Mesendoderm (in vitro differentiated cells): ENCODE data around the gene CHORDC1.

ENCODE experiments used
- DNase-seq: peaks from one replicate; pipeline ENCODE4 v3.0.0; 2013
- H2AK5ac ChIP-seq: 2 replicates; pipeline ENCODE4 v1.6.1; 2013; ENCODE audit warnings: low read length, inconsistent platforms
- H2BK120ac ChIP-seq: 2 replicates; pipeline ENCODE4 v1.6.1; 2013; ENCODE audit warnings: low read depth, mild to moderate bottlenecking, low read length, moderate library complexity, mixed read lengths
- H2BK15ac ChIP-seq: replicated peaks from 2 replicates; pipeline ENCODE4 v1.6.1; 2013; ENCODE audit warnings: low read depth, mild to moderate bottlenecking, moderate library complexity
- H2BK5ac ChIP-seq: 2 replicates; pipeline ENCODE4 v1.6.1; 2013; ENCODE audit warnings: low read length, inconsistent platforms
- H3K18ac ChIP-seq: 2 replicates; pipeline ENCODE4 v1.6.1; 2013; ENCODE audit warnings: mild to moderate bottlenecking, low read length, mixed read lengths
- H3K23ac ChIP-seq: one replicate; pipeline ENCODE4 v1.6.1; 2013; ENCODE audit warnings: low read length
- H3K27ac ChIP-seq: 2 replicates; pipeline ENCODE4 v1.5.1; 2013; ENCODE audit warnings: low read depth, mild to moderate bottlenecking, inconsistent platforms, low read length, moderate library complexity
- H3K27me3 ChIP-seq: 2 replicates; pipeline ENCODE4 v1.6.1; 2013; ENCODE audit warnings: low read length, control low read depth, mild to moderate bottlenecking, inconsistent platforms; ENCODE audit not compliant: insufficient read depth, poor library complexity
- H3K36me3 ChIP-seq: 2 replicates; pipeline ENCODE4 v1.6.1; 2013; ENCODE audit warnings: low read length, inconsistent platforms; ENCODE audit not compliant: control insufficient read depth, insufficient read depth
- H3K4ac ChIP-seq: one replicate; pipeline ENCODE4 v1.6.1; 2013; ENCODE audit warnings: low read depth, mild to moderate bottlenecking, low read length, moderate library complexity
- H3K4me1 ChIP-seq: 2 replicates; pipeline ENCODE4 v1.6.1; 2013; ENCODE audit warnings: low read depth, low read length, inconsistent platforms; ENCODE audit not compliant: control insufficient read depth
- H3K4me2 ChIP-seq: 2 replicates; pipeline ENCODE4 v1.6.1; 2013; ENCODE audit warnings: low read length
- H3K4me3 ChIP-seq: 2 replicates; pipeline ENCODE4 v1.5.1; 2013; ENCODE audit warnings: mild to moderate bottlenecking, low read length
- H3K56ac ChIP-seq: one replicate; pipeline ENCODE4 v1.6.1; 2013; ENCODE audit warnings: low read length
- H3K79me1 ChIP-seq: 2 replicates; pipeline ENCODE4 v1.6.1; 2013; ENCODE audit warnings: low read length, inconsistent platforms
- H3K79me2 ChIP-seq: 2 replicates; pipeline ENCODE4 v1.6.1; 2013; ENCODE audit warnings: mild to moderate bottlenecking, low read length; ENCODE audit not compliant: control insufficient read depth, insufficient read depth
- H3K9ac ChIP-seq: 2 replicates; pipeline ENCODE4 v1.6.1; 2013; ENCODE audit warnings: low read length, inconsistent platforms
- H4K5ac ChIP-seq: one replicate; pipeline ENCODE4 v1.6.1; 2013; ENCODE audit warnings: low read length
- H4K8ac ChIP-seq: one replicate; pipeline ENCODE4 v1.6.1; 2013; ENCODE audit warnings: low read depth, mild to moderate bottlenecking, control low read depth, low read length, moderate library complexity
- WGBS: extraction: QIAGEN DNeasy Blood & Tissue Kit; methylation state at CpG from one replicate; pipeline ENCODE4 v1.1.7; 2013; ENCODE audit warnings: low lambda C conversion rate, missing lambda C conversion rate; ENCODE audit not compliant: insufficient coverage; ENCODE audit errors: extremely low coverage; 5-methylcytosine and 5-hydroxymethylcytosine counted together

CHORDC1 gene

DNA sequence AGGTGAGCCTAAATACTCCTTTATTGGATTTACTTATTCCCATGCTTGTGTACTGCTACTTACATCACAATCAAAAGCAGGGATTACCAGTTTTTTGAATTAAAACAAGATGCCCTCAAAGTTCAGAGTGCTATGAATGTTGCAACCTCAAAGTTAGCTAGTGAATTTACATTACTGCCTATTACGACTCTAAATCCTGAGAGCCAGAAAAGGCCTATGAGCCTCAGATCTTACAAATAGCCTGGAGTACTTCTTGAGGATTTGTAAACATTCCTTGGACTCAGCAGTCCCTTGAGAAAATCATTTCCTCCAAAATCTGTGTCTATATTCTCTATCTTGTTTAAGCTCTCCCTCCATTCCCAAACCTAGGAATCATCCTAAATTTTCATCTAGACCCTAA is 25.5 kb downstream of the CHORDC1 start:
- H3K36me3 ChIP-seq, result no peaks in the 10 kb centered on the region
- H3K79me1 ChIP-seq, result no peaks in the 10 kb centered on the region

DNA sequence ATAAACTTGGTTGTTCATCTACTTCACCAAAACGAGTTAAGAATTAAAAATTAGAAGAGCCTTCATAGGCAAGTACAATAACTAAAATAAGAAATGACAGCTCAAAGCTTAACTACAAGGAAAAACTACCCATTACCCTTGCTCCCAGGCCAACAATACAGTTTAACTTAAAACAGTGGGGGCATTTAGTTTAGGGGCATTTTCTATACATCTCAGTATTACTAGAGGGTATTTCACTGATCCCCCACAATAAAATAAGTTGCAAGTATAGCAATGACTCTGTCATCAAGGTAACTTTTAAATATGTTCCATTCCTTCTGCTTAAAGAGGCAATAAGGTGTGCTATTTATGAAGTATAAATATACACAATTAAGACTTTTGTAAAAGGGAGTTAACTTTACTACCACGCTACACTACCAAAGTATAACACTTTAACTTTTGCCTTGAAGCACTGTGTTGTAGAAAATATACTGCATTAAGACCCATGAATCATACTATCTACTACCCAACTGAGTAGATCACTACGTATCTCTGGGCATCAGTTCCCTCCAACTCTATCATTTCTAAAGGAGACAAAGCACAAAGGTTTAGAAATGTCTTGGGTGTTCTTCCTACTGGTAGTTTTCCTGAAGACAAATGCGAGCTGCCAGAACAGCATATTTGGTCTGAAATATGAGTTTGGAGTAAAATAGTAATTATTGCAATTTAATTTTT is 29.8 kb downstream of the CHORDC1 start:
- Histone ChIP-seq H3K27ac (no peak overlapping the region), H4K8ac (no peak overlapping the region), H3K4me2 (no peak overlapping the region)

More for the DNA sequence above, 25.5 kb downstream of the CHORDC1 start:
- Histone ChIP-seq H3K4ac (no peak overlapping the region), H3K4me3 (no peak overlapping the region), H4K5ac (no peak overlapping the region), H3K9ac (no peak overlapping the region), H2AK5ac (no peak overlapping the region), H2BK15ac (no peak overlapping the region), H2BK5ac (no peak overlapping the region), H3K27ac (no peak overlapping the region), H4K8ac (no peak overlapping the region), H3K4me1 (no peaks in the 10 kb centered on the region), H3K79me2 (no peaks in the 10 kb centered on the region), H3K4me2 (no peak overlapping the region), H3K27me3 (no peaks in the 10 kb centered on the region), H2BK120ac (no peak overlapping the region), H3K56ac (no peak overlapping the region), H3K18ac (no peak overlapping the region), H3K23ac (no peak overlapping the region)
- WGBS, result no CpG with 5 or more reads among the region's 1 CpG
- no peak for DNase-seq

DNA sequence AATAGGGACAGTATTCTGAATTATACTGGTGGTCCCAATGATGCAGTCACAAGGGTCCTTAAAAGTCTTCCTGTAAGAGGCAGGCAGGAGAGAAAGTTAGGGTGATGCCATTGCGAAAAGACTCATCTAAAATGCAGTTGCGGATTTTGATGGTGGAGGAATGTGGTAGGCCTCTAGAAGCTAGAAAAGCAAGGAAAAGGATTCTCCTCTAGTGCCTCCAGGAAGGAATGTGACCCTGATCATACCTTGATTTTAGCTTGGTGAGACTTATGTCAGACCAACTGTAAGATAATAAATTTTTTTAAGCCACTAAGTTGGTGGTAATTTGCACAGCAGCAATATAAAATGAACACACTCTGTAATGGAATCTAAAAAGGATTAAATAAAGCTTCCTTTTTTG is 33.8 kb downstream of the CHORDC1 start:
- no peak overlapping the region for H3K23ac ChIP-seq

More for the DNA sequence above, 29.8 kb downstream of the CHORDC1 start:
- no peaks in the 10 kb centered on the region for H3K36me3 ChIP-seq
- H3K23ac ChIP-seq, result no peak overlapping the region
- DNase-seq, result no peak
- H3K9ac ChIP-seq, result no peak overlapping the region
- no peak overlapping the region for H3K56ac ChIP-seq
- H2BK120ac ChIP-seq, result no peak overlapping the region
- H3K4me1 ChIP-seq, result no peaks in the 10 kb centered on the region
- no peak overlapping the region for H2BK5ac ChIP-seq
- no peak overlapping the region for H3K4ac ChIP-seq
- H2AK5ac ChIP-seq, result no peak overlapping the region
- no peak overlapping the region for H4K5ac ChIP-seq
- H3K27me3 ChIP-seq, result no peaks in the 10 kb centered on the region
- H3K79me2 ChIP-seq, result no peaks in the 10 kb centered on the region
- H2BK15ac ChIP-seq, result no peak overlapping the region
- no peak overlapping the region for H3K4me3 ChIP-seq
- no CpG with 5 or more reads among the region's 4 CpGs for WGBS
- H3K79me1 ChIP-seq, result no peaks in the 10 kb centered on the region
- no peak overlapping the region for H3K18ac ChIP-seq

DNA sequence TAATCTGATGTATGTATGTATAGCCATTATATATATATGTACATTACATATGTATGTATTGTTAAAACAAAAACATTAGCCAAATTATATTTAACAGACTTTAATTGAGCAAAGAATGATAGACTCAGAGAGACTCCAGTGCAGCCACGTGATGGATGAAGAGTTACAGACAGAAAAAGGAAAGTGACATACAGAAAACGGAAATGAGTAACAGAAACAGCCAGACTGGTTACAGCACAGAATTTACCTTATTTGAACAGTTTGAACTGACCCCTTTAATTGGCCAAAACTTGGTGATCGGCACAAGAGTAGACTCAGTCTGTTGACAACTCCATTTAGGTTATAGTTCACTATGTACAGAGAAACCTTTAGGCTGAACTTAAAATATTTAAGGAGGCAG is 35.0 kb downstream of the CHORDC1 start:
- Histone ChIP-seq H3K56ac (no peak overlapping the region), H2BK120ac (no peak overlapping the region), H3K79me1 (no peaks in the 10 kb centered on the region), H2AK5ac (no peak overlapping the region), H4K5ac (no peak overlapping the region), H3K36me3 (no peaks in the 10 kb centered on the region), H3K27ac (no peak overlapping the region), H2BK5ac (no peak overlapping the region), H3K79me2 (no peaks in the 10 kb centered on the region), H2BK15ac (no peak overlapping the region), H3K23ac (no peak overlapping the region), H3K27me3 (no peaks in the 10 kb centered on the region), H3K4ac (no peak overlapping the region), H3K4me3 (no peak overlapping the region), H3K18ac (no peak overlapping the region), H3K4me2 (no peak overlapping the region), H3K9ac (no peak overlapping the region), H4K8ac (no peak overlapping the region), H3K4me1 (no peaks in the 10 kb centered on the region)
- WGBS, result no CpG with 5 or more reads among the region's 3 CpGs
- no peak for DNase-seq

More for the DNA sequence above, 33.8 kb downstream of the CHORDC1 start:
- no peak overlapping the region for H2AK5ac ChIP-seq
- H3K27ac ChIP-seq, result no peak overlapping the region
- no peak overlapping the region for H3K9ac ChIP-seq
- no peak overlapping the region for H2BK15ac ChIP-seq
- H3K27me3 ChIP-seq, result no peaks in the 10 kb centered on the region
- H3K36me3 ChIP-seq, result no peaks in the 10 kb centered on the region
- no peak overlapping the region for H2BK120ac ChIP-seq
- no peak overlapping the region for H4K8ac ChIP-seq
- WGBS, result no CpG with 5 or more reads among the region's 2 CpGs
- H3K4me1 ChIP-seq, result no peaks in the 10 kb centered on the region
- H3K4me3 ChIP-seq, result no peak overlapping the region
- H3K18ac ChIP-seq, result no peak overlapping the region
- H4K5ac ChIP-seq, result no peak overlapping the region
- H3K4ac ChIP-seq, result no peak overlapping the region
- H3K79me1 ChIP-seq, result no peaks in the 10 kb centered on the region
- H3K79me2 ChIP-seq, result no peaks in the 10 kb centered on the region
- H3K4me2 ChIP-seq, result no peak overlapping the region
- no peak overlapping the region for H3K56ac ChIP-seq
- no peak for DNase-seq
- H2BK5ac ChIP-seq, result no peak overlapping the region

DNA sequence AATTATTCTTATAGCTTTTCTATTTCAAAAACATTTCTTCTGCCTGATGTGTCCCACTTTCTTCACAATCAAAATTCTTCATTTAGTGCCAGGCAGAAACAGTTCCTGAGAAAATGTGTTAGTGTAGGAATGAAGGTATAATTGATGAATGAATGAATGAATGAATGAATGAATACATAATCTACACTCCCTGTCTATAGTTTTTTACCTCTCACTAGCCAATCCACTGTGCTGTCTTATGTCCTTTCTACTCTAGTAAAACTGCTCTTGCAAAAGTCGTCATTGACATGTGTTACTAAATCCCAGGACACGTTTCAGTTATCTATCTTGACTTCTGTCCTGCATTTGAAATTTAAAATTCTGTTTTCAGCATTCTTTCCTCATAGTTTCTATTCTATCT is 42.9 kb downstream of the CHORDC1 start:
- Histone ChIP-seq H4K5ac (no peak overlapping the region), H3K4me2 (no peak overlapping the region), H3K27me3 (no peaks in the 10 kb centered on the region), H2AK5ac (no peak overlapping the region), H3K56ac (no peak overlapping the region), H3K4ac (no peak overlapping the region), H3K79me1 (no peaks in the 10 kb centered on the region), H2BK5ac (no peak overlapping the region), H3K36me3 (no peaks in the 10 kb centered on the region), H3K79me2 (no peaks in the 10 kb centered on the region), H3K18ac (no peak overlapping the region), H4K8ac (no peak overlapping the region), H2BK15ac (no peak overlapping the region), H3K27ac (no peak overlapping the region), H3K4me3 (no peak overlapping the region), H3K4me1 (no peaks in the 10 kb centered on the region), H2BK120ac (no peak overlapping the region), H3K23ac (no peak overlapping the region), H3K9ac (no peak overlapping the region)
- DNase-seq, result no peak
- no CpG with 5 or more reads among the region's 2 CpGs for WGBS

DNA sequence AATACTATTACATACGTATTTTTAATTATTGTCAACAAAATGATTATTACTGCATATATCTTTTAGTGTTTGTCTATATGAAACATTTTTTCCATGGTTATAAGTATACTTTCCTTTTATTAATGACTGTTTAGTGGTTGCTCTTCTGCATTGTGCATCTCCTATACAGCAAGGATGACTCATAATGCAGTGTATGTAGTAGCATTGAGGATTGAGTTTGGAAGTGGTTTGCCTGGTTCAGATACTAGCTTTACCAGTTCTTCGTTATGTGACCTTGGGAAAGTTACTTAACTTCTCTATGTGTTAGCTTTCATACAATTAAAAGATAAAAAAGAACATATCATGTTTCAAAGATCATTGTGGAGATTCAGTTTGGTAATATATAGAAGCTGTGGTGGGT is 44.1 kb downstream of the CHORDC1 start:
- Histone ChIP-seq H2BK120ac (no peak overlapping the region), H3K27me3 (no peaks in the 10 kb centered on the region), H2BK5ac (no peak overlapping the region), H2AK5ac (no peak overlapping the region), H4K5ac (no peak overlapping the region), H3K4me2 (no peak overlapping the region), H2BK15ac (no peak overlapping the region), H3K18ac (no peak overlapping the region), H3K79me1 (no peaks in the 10 kb centered on the region), H3K23ac (no peak overlapping the region), H3K27ac (no peak overlapping the region), H3K56ac (no peak overlapping the region), H4K8ac (no peak overlapping the region), H3K4me1 (no peaks in the 10 kb centered on the region), H3K36me3 (no peaks in the 10 kb centered on the region), H3K9ac (no peak overlapping the region), H3K4me3 (no peak overlapping the region), H3K79me2 (no peaks in the 10 kb centered on the region), H3K4ac (no peak overlapping the region)
- no peak for DNase-seq
- no CpG with 5 or more reads among the region's 2 CpGs for WGBS
